GM10266 (cell line): Measurements from ENCODE around the gene NAGK.
"Not testable (repeated sequence)": the region's sequence is repeated elsewhere in the genome, so short reads cannot be mapped to it uniquely, and the experiment has no call there.

ENCODE experiments used
- DNase-seq: peaks from one replicate; pipeline ENCODE4 v3.0.0; 2012; ENCODE audit errors: extremely low spot score
- CTCF ChIP-seq: IDR thresholded peaks from 2 replicates; pipeline ENCODE4 v1.5.1; 2012; ENCODE audit warnings: mild to moderate bottlenecking, low read depth; ENCODE audit not compliant: control insufficient read depth, insufficient read depth; ENCODE audit errors: missing control alignments

Gene NAGK

GRCh38 chr2:71045865-71046548 lies 22.4 kb upstream of the NAGK start:
- no peak for DNase-seq
- TF ChIP-seq CTCF: no peak

GRCh38 chr2:71048096-71048495 lies 20.4 kb upstream of the NAGK start:
- TF ChIP-seq CTCF: no peak
- no peak for DNase-seq

- TF ChIP-seq CTCF: peak; percentile 47
- not testable (repeated sequence) for DNase-seq
Observed at GRCh38 chr2:71049704-71050360, 18.6 kb upstream of the NAGK start.

- DNase-seq: not testable (repeated sequence)
Observed at GRCh38 chr2:71055206-71055740, 13.2 kb upstream of the NAGK start.

GRCh38 chr2:71060211-71060610 lies 8.2 kb upstream of the NAGK start:
- no peak for DNase-seq
- no peak for TF ChIP-seq CTCF

GRCh38 chr2:71060871-71061270 lies 7.6 kb upstream of the NAGK start:
- TF ChIP-seq CTCF: no peak
- DNase-seq: no peak

- no peak for DNase-seq
- TF ChIP-seq CTCF: no peak
Observed at GRCh38 chr2:71063216-71063615, 5.2 kb upstream of the NAGK start.
